GM21786 (cell line): Measurements from ENCODE around the gene LBH.

Experiments
- ATAC-seq: cut with Tn5 transposase; IDR thresholded peaks from one replicate; pipeline ENCODE4 v1.9.1; 2021; ENCODE audit not compliant: unreplicated experiment

LBH gene

DNA sequence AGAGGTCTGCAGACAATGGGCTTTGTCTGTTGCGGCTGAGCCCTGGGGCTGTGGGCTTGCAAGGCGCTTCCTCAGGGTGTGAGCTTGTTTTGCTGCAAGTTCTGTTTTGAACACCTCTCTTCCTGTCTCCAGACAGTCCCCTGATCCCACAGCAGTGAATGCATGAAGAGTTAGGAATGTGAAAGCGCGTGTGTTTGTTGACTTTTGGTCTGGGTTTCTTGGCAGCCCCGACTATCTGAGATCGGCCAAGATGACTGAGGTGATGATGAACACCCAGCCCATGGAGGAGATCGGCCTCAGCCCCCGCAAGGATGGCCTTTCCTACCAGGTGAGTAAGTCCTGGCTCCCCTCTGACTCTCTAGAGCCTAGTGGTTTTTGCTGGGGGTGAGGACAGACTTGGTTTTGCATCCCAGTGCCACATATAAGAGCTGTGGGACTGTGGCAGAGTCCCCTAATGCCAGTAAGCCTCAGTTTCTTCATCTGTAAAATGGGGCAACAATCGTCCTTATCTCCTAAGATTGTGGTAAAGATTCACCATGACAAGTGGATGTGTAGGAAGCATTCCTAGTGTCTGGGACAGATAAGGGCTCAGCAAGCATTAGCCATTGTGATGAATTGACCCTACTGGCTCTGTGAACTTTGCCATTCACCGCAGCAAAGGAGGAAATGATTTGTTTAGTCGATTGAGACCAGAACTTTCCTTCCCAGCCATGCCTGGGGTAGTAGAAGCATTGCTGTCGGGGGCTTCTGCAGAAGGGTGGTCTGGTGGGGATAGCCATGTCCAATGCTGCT, 3.0 kb downstream of the LBH start:
- ATAC-seq: no peak

DNA sequence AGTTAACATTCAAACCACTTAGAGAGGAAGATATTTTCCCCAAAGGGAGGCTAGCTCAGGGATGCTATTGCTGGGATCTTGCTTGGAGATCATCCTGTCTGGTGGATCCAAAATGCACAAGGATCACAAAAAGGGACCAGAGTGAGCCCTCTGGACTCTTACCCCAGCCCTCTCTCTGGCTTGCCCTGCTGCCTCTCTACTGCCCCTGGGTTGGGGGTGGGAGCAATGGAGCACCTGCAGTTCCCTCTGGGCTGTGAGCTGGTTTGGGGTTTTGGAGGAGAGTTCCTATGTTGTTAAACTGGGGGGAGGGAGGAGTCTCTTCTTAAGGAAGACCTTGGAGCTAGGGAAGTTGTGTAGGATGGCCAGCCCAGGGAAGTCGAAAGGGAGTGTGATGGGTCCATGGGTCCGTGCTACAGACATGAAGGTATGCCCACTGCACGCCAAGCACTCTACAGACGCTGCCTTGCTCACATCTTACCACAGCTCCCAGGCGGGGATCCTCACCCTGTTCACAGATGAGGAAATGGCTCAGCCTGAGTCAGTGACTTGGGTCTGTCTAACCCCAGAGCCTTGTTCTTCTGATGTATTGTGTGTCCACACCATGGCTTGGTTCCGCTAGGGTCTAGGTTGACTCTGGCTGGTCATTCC, 3.8 kb downstream of the LBH start:
- no peak for ATAC-seq

DNA sequence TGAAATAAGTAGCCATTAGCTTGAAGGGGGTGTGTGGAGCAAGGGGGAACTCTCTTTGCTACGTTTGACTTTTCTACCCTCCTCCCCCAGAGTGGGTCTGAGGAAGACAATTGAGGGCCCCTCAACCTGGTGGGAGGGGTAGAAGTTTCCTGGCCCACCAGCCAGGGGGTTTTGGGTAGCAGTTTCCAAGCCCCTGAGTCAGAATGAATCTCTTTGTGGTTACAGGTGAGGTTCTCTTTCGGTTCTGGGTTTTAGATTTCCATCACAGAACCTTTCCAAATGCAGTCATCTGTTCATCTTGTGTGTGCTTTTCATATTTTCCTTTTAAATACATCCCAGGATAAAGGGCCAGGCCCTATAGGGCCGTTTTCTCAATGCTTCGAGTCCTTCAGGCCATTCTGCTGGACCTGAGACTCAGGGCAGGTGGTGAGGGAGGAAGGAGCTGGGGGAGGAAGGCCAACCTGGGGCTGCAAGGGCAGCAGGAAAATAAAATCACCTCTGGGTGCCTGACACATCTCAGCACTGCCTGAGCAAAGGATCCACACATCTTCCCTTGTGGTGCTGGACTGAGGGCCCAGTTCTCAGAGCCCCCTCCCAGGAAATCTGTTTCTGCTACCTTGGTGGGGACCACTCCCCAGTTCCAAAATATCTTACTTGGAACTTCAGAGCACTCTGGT, 4.7 kb downstream of the LBH start:
- no peak for ATAC-seq

DNA sequence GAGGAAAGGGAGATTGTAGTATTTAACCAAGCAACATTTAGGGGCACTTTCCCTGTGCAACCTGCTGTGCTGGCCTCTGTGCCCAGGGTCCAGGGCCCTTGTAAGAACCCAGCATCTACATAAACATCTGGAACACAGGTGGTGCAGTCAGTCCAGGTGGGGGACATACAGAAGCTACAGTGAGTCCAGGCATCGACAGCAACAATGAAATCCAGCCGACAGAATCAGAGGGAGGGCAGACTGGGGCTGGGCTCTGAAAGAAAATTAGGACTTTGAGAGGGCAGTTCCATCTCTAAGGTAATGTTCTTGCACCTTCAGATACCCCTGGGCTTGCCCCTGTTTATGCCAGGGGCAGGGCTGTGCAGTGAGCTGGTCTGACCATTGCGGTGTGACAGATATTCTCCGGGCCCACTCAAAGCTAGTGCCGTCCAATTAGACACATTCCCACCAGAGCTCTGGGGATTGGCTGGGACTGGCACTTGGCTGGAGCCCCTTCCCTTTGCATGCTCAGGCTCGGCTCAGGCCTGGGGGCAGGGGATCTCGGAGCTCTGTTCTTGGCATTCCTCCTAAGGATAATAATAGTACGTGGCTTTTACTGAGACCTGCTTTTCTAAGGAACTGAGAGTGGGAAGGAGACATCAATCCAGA, 5.4 kb downstream of the LBH start:
- ATAC-seq: no peak

DNA sequence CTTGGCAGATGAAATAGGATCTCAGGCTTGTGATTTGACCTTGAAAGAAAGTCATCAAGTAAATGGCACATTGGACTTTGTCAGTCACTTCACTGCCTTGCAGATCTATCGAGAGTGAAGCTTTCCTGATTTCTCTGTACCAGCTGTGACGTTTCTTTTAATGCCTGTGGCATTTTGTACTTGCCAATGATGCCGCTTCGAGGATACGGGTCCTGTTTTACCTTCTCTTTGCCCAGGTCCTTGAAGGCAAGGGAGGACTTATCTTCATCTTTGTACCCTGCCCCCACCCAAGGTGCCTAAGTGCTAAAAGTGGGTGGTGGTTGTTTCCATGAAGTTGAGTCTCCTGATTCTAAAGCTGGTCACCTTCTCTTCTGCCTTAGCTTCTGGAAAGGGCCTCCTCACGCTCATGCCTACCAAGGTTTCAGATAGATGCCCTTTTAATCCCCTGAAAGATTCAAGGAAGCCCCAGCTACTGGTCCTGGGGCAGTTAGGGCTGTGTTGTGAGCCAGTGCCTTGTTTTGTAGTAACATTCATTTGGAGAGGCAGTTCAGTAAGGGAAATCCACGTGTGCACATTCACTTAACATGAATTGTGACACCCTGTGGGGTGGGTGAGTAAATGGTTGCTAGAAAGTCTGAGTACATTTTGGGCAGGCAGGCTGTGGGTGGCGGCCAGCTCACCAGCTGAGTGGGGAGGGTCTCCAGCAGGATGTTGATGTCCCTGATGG, 6.1 kb downstream of the LBH start:
- ATAC-seq: no peak

DNA sequence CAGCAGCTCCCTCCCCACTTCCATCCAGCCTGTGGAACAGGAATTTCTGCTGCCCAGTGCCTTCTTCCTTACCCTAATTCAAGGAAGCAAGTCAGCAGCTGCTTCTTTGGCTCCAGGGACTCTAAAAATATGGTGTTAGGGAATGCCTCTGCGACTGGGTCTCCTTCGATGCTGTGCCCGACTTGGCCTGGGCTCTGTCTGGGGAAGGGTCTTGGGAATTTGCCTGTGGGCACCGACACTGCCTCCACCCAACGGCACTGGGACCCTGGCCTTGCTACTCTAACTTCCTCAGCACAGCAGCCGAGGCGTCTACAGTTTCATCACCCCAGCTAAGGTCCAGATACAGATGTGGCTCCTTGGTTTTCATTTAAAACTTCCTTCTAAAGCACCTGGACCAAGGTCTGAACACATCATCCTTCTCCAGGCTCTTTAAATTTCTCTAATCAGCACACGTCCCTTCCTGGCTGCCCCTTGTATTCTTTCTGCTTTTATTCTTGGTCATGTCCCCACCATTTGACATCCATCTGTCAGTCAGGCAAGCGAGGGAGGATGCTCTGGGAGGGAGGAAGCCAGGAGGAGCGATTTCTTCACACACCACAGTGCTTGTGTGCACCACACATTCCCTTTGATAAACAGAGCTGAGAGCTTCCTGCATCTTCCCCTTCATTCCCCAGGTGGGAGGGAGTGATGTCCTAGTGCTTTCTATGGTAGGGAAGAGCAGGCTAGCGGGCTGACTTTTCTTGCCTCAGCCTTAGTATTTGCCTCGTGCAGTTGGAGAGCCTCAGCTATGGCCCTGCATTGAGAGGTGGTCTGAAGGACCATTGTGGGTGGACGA, 6.8 kb downstream of the LBH start:
- no peak for ATAC-seq

DNA sequence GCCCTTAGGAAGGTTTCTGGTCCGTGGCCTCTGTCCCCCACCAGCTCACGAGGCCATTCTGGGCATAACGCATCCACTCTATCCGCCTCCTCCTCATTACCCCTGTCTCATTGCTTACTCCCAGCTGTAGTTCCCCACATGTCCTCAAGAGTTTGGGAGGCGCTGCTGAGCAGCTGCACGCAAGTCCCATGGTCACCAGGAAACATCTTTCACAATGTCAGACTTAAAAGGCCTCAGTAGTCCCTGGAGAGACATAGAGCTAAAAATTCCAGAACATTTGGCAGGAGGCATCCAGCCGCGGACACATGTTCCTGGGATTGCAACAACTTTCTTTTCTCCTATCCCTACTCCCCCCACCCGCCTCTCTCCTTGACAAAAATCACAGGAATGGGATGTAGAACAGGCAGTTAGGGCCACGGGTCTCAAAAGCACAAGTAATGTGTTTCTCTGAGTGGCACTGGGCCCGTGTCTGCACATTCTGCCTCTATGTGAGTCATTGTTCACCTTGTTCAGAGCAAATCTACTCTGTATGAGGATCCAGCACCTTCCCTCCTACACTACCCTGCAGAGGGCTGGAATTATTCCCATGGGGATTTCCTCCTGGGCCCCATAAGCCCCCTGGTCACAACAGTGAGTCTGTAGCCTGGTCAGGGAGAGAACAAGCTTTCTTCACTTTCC, 8.1 kb downstream of the LBH start:
- no peak for ATAC-seq

DNA sequence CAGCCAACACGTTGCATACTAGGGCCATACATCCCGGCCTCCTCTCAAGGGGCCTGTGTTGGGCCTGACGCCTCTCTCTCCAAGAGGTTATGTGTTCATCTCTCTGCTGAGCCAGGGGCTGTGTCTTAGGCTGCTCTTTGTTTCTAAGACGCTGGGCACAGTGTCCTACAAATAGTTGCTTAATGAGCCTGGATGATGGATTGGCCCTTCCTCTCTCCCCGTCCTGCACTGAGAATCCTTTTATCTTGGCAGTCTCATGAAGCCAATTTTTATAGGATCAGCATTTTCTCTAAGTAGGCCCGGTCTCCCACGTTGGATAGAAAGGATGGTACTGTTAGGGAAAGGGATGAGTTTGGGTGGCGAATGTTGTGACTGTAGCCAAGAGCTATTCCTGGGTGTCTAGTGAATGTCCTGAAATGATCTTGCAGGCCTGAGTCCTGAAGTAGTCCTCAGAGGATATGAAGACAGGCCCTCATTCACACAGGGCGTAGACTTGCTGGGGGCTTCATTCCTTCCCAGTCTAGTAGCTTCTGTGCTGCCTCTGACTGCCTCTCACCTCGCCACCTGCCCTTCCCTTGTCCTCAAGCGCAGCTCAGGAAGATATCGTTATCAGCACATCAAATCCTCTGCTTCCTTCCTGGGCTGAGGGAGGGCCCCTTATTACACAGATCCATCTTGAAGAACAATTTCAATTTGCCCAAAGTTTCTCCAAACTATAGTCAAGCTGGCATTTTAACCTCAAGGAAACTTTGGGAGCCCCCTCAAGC, 8.8 kb downstream of the LBH start:
- no peak for ATAC-seq

DNA sequence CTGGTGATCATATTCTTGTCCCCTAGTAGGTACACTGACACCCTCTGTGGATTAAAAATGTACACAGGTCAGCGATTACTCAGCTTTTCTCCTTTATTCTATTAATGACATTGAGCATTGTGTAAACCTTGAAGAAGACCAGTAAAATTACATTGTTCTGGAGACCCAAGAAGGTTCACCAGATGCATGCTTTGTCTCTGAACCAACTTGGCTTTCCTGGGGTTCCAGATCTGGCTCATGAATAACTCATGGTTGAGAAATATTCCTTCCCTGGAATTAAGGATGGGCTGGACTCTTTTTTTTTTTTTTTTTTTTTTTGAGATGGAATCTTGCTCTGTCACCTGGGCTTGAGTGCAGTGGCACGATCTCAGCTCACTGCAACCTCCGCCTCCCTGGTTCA, 11.9 kb downstream of the LBH start:
- ATAC-seq: no peak

DNA sequence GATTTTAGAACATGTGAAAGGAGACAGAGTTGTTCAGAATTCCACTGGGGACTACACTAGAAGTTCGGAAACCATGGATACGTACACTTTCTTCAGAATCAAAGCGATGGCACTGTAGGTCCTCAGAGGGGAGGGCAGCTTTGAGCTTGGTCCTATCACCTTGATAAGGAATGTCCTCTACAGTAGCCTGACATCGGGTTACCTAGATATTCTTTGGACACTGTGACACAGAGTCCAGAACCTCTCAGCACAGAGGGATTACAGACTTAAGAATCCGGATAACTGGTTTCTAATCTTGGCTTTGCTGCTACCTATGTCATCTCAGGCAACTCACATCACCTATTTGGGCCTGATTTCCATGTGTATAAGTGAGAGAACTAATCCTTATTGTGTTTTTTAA, 14.0 kb downstream of the LBH start:
- ATAC-seq: no peak

DNA sequence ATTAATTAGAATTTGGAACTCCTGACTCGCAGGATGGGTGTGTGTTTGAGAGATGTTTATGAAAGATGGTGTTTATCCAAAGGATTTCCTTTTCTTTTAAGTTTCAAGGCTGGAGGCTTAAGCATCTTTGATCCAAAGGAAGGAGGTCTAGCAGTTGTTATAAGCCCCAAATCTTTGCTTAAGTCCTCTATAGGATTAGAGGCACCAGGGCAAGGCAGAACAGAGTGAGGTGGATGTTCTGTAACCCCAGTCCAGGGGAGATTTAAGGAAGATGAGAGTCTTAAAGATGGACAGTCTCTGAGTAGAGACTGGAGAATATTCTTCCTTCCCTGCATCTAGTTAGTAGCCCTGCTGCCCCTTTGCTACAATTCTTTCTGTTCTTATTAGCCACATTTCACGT, 17.5 kb downstream of the LBH start:
- ATAC-seq: no peak

DNA sequence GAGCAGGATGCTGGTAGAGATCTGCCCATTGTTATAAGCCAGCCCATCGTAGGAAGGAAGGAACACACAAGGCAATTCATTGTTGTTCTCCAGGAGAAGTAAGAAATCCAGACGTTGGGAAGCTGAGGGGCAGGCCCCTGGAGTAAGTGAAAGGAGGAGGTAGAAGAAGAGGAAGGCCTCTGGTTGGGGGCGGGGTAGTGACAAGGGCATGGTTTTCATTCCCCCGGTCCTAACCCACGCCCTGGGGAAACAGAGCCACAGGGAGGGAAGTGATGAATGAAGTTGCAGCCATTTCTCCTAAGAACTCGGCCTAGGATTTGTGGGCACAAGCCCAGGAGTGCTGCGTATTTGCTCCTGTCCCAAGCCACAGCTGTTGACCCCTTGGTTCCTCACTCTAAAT, 18.0 kb downstream of the LBH start:
- no peak for ATAC-seq

DNA sequence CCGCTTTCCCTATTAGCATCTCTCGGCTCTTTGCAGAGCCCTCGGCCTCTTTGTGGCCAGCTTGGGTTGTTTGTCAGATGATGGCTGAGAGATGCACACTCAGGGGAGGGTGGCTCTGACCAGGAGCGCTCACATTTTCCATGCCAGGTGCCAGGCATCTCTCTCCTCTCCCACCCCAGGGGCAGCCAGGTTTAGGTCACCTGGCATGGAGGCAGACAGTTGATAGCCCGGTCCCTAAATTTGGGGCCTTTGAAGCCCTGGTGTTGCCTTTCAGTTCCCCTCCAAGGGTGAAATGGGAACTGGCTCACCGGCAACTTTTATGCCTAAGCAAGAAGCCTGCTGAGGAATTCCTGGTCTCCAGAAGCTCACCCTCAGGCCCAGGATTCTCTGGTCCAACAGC, 19.1 kb downstream of the LBH start:
- ATAC-seq: no peak

DNA sequence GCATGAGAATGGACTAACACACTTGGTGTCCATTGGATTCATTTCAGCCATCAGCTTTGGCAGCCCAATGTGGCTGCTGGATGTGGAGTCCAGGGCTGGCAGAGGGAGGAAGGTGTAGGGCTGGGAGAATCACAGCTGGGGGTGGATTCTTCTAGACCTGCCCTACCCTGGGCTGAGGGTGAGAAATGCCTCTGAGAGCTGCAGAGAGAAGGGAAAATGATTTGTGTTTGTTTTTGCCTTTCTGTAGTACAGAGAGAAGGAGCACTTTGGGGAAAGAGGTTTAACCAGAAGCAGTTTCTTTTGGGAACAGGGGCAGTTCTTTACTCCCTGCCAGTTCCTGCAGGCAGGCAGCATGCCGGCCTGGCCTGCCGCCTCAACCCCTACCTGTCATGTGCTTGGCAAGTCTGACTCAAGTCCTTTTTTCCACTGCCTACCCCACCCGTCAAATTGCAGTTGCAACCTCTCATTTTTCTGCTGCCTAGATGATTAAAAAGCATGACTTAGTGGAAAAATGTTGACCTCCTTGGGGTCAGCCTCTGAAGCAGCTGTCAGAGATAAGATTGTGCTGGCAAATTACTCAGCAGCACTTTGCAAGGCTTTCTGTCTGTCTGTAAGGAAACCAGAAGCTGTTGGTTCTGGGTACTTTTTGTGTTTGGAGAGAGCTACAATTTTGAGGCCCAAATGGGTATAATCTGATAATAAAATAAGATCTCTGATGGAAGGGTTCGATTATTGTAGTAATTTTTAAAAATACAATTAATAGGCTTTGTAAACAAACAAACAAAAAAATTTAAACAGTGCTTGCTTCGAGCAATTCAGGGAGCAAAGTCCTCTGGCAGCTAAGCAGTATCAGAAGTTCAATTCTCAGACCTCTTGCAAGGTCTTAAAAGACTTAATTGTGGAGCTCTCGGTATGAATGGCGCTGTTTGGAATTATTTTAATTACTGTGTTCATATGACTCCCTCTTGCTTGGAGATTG, 21.7 kb downstream of the LBH start:
- no peak for ATAC-seq

DNA sequence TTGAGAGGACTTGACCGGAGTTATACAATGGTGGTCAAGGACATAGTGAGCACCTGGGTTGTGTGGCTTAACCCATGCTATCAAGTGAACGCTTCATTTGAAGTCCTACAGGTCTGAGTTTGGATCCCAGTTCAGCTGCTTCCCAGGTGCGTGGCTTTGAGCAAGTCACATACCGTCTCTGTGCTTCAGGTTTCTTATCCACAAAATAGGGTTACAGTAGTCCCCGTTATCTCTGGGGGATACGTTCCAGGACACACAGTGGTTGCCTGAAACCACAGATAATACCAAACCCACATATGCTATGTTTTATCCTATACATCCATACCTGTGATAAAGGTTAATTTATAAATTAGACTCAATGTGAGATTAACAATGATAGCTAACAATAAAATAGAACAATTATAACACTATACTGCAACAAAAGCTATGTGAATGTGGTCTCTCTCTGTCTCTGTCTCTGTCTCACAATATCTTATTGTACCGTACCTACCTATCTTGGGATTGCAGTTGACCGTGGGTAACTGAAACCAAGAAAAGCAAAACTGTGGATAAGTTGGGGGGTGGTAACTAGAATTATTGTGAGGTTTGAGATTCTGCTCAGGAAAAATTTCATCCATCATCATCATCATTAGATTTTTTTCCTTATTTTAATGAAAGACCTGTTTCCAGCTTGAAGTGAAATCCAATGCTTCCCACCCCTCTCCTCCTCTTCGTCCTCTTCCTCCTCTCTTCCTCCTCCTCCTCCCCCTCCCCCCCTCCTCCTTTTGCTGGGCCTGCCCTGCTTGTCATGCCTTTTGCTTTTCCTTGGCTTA, 22.7 kb downstream of the LBH start:
- no peak for ATAC-seq

DNA sequence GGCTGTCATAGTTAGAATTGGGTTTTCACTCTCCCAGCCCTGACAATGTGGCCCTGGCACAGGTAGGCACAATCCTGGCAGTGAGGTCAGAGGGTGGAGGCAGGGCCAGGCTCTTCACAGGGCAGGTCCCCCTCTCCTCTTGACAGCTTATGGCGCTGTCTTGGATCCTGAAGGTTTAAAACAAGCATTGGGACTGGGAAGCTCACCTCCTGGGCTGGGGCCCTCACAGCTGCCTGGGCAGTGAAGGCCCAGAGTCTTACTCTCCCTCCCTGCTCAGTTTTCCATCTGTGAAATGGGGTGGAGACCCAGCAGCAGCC, 23.3 kb downstream of the LBH start:
- ATAC-seq: no peak

DNA sequence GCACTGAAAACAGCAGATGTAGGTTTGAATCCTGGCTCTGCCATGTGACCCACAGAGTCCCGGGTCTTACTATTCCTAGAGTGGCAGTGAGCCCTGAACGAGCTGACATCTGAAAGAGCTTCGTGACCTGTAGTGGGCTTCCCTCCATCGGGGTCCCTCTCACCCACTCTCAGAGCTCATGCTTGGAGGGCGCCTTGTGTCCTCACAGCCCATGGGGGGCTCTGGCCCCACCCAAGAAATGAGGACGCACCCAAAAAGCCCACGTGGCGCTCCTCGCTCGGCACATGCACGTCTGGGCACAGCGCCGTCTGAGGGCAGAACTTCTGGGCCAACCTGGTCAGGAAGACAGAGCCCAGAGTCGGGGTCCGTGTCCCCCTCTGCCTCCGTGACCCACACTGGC, 23.7 kb downstream of the LBH start:
- ATAC-seq: no peak
